PC-3 (cell line): ENCODE data around the gene TAB3.

Experiments
- EZH2 ChIP-seq: fragments of 300-600 bp; sonication (generic); IDR thresholded peaks from one replicate; pipeline ENCODE4 v1.6.1; 2017; ENCODE audit warnings: antibody characterized with exemption, mild to moderate bottlenecking, low read length; ENCODE audit not compliant: unreplicated experiment
- EZH2phosphoT487 ChIP-seq: fragments of 300-600 bp; sonication (generic); IDR thresholded peaks from 2 replicates; pipeline ENCODE4 v1.6.1; 2018; ENCODE audit warnings: mild to moderate bottlenecking, antibody characterized with exemption, low read length, borderline replicate concordance
- TF ChIP-seq, protein P1 (sequence below): fragments of 300-600 bp; sonication (generic); conservative IDR thresholded peaks from 2 replicates; pipeline ENCODE4 v1.5.1; 2017; ENCODE audit warnings: antibody characterized with exemption, low read depth, mild to moderate bottlenecking, low read length

DNA sequence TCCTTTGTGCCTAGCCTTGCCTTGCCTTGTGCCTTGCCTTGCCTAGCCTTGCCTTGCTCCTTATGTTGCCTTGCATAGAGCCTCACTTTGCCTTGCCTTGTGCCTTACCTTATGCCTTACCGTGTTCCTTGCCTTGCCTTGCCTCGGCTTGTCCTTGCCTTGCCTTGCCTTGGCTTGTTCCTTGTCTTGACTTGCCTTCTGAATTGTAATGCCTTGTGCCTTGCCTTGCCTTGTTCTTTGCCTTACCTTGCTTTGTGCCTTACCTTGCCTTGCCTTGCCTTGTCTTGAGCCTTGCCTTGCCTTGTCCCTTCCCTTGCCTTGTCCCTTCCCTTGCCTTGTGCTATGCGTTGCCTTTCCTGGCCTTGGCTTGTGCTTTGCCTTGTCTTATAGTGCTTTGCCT lies 90.2 kb downstream of the TAB3 start:
- TF ChIP-seq, protein P1, sequence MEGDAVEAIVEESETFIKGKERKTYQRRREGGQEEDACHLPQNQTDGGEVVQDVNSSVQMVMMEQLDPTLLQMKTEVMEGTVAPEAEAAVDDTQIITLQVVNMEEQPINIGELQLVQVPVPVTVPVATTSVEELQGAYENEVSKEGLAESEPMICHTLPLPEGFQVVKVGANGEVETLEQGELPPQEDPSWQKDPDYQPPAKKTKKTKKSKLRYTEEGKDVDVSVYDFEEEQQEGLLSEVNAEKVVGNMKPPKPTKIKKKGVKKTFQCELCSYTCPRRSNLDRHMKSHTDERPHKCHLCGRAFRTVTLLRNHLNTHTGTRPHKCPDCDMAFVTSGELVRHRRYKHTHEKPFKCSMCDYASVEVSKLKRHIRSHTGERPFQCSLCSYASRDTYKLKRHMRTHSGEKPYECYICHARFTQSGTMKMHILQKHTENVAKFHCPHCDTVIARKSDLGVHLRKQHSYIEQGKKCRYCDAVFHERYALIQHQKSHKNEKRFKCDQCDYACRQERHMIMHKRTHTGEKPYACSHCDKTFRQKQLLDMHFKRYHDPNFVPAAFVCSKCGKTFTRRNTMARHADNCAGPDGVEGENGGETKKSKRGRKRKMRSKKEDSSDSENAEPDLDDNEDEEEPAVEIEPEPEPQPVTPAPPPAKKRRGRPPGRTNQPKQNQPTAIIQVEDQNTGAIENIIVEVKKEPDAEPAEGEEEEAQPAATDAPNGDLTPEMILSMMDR = no peak
- no peak for TF ChIP-seq EZH2
- TF ChIP-seq EZH2phosphoT487 = no peak
